HG02973 (cell line): Measurements from ENCODE around the gene PYURF.
"Not testable (repeated sequence)": the region's sequence is repeated elsewhere in the genome, so short reads cannot be mapped to it uniquely, and the experiment has no call there.

Source experiments
- ATAC-seq: cut with Tn5 transposase; IDR thresholded peaks from one replicate; pipeline ENCODE4 v1.9.1; 2021; ENCODE audit warnings: moderate library complexity; ENCODE audit not compliant: unreplicated experiment

PYURF gene

GRCh38 chr4:88523325-88524129, at the start of gene PYURF:
Gene PYURF (minus strand): TSS chr4:88523776. CDS start chr4:88523700, 76 bp downstream.
- ATAC-seq = peak; percentile 83

GRCh38 chr4:88570001-88570400, 46.4 kb upstream of the PYURF start:
- ATAC-seq = no peak

GRCh38 chr4:88567591-88567990, 44.0 kb upstream of the PYURF start:
- no peak for ATAC-seq

GRCh38 chr4:88549815-88550214, 26.2 kb upstream of the PYURF start:
- no peak for ATAC-seq

GRCh38 chr4:88539322-88540068, 15.9 kb upstream of the PYURF start:
- ATAC-seq = not testable (repeated sequence)

GRCh38 chr4:88537709-88538108, 14.1 kb upstream of the PYURF start:
- ATAC-seq = no peak

- ATAC-seq = no peak
These were observed 11.6 kb upstream of the PYURF start for GRCh38 chr4:88535090-88535755.

- no peak for ATAC-seq
These were observed 10.6 kb upstream of the PYURF start for GRCh38 chr4:88533937-88534750.

GRCh38 chr4:88533088-88533790, 9.7 kb upstream of the PYURF start:
- no peak for ATAC-seq

- no peak for ATAC-seq
These were observed 8.0 kb upstream of the PYURF start for GRCh38 chr4:88531549-88531948.

GRCh38 chr4:88528861-88529260, 5.3 kb upstream of the PYURF start:
- no peak for ATAC-seq

GRCh38 chr4:88527787-88528186, 4.2 kb upstream of the PYURF start:
- ATAC-seq = no peak

GRCh38 chr4:88526221-88526815, 2.7 kb upstream of the PYURF start:
- ATAC-seq = no peak

GRCh38 chr4:88524171-88524570, 595 bp upstream of the PYURF start:
- ATAC-seq = peak; percentile 7

GRCh38 chr4:88522702-88523324, 763 bp downstream of the PYURF start:
- no peak for ATAC-seq

- ATAC-seq = no peak
These were observed 4.7 kb downstream of the PYURF start for GRCh38 chr4:88518911-88519310.

GRCh38 chr4:88517825-88518224, 5.8 kb downstream of the PYURF start:
- ATAC-seq = no peak

GRCh38 chr4:88516746-88517145, 6.8 kb downstream of the PYURF start:
- no peak for ATAC-seq
